NCI-H524 (cell line): Measurements from ENCODE around the gene CERS1.
A peak's percentile ranks its signal among the peaks of the same experiment; 100 is the strongest.

Experiments used
- DNase-seq, 2 experiments: peaks; one replicate each; lab custom pipeline; 2025; lab: John Stamatoyannopoulos, UW

The CERS1 gene

DNA sequence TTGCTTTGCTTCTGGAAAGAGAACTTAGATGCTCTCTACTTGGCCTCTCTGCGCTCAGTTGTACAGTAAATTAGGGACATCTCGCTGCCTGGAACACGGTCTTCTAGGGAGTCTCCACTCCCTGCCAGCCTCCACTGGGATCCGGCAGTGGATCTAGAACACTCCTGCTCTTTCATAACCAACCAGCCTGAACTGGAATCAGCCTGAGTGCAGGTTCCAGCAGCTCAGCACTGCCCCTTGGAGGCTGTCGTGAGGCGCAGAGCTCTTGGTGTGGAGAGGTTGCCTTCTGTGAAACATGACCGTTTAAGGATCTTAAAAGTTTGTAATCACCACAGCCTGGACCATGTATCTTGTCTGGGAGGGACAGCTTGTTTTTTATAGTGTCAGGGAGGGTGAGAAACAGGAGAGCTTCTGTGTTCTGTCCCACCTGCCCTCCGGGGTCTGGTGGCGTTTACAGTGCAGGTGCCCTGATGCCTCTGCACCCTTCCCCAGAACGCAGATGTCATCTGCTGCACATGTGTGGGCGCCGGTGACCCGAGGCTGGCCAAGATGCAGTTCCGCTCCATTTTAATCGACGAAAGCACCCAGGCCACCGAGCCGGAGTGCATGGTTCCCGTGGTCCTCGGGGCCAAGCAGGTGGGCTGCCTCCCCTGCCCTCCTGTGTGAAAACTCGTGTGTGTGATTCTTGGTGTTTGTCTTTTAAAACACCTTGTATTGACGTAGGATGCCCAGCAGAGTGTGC, 39.4 kb downstream of the CERS1 start:
- peak in 1 of 2 experiments; percentile 36 for DNase-seq

DNA sequence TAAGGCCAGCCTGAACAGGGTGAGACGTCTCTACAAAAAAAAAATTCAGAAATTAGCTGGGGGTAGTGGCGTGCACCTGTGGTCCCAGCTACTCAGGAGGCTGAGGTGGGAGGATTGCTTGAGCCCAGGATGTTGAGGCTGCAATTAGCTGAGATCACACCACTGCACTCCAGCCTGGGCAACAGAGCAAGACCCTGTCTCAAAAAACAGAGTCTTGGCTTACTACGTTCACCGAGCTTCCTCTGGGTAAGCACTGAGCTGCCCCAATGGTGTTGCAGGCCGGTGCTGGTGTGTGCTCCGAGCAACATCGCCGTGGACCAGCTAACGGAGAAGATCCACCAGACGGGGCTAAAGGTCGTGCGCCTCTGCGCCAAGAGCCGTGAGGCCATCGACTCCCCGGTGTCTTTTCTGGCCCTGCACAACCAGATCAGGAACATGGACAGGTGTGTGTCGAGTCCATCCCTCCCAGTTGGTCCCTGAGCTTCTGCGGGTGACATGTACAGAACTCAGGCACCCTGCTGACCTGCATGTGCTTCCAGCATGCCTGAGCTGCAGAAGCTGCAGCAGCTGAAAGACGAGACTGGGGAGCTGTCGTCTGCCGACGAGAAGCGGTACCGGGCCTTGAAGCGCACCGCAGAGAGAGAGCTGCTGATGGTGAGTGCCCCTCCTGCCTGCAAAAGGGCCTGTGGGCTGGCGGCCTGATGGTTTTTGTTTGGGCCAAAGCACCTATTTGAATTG, 40.1 kb downstream of the CERS1 start:
- DNase-seq, result no peak

DNA sequence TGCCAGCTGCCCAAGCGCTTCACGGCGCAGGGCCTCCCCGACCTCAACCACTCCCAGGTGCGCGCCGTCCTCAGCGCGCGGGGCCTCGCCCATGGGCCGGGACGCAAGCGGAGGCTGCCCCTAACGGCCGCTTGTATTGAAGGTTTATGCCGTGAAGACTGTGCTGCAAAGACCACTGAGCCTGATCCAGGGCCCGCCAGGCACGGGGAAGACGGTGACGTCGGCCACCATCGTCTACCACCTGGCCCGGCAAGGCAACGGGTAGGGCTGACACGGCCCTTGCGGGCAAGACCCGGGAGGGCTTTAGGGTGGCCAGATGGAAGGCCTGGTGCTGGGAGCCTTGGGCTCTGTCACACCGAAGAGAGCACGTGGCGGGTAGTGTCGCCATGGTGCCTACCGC, 41.0 kb downstream of the CERS1 start:
- no peak for DNase-seq

DNA sequence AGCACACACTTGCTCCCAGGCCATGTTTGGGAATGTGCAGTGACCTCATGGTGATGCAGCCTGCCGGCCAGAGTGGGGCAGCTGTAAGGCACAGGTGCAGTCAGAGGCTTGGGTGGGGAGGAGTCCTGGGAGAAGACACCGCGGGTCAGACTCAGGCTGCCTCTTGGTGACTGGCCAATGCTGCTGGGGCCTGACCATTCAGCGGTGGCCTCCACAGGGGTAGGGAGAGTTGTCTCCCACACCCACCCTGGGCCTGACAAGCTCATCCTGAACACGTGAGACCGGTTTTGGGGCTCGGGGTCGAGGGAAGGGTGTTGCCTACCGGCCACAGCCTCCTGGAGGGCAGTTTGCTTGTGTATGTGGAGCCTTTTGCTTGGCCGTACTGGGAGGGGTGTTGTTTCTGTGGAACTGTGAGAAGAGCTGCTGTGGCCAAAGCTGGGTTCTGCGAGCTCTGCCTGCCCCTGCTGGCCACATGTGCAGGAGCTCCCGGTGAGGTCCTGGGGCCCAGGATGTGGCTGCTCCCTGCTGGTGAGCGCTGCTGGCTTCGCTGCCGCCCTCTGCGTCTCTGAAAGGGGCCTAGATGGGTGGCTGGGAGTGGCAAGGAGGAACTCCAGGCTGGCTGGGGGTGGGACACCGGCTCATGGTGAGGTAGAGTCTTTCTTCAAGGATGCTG, 42.1 kb downstream of the CERS1 start:
- DNase-seq, result no peak

DNA sequence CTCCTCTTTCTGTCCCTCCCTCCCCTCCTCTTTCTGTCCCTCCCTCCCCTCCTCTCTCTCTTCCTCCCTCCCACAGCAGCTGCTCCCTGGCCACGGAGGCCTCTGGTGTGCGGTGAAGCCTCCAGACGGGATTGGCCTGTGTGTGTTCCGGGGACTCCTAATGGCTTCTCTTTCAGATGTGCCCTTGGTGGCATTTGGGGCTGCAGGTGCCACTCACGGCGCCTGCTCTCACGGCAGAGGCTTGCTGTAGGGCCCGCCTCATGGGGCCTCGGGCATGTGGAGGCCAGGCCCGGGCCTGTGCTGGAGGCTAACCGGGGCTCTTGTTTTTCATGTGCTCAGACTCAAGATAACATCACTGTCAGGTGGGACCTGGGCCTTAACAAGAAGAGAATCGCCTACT, 43.3 kb downstream of the CERS1 start:
- DNase-seq, result no peak

DNA sequence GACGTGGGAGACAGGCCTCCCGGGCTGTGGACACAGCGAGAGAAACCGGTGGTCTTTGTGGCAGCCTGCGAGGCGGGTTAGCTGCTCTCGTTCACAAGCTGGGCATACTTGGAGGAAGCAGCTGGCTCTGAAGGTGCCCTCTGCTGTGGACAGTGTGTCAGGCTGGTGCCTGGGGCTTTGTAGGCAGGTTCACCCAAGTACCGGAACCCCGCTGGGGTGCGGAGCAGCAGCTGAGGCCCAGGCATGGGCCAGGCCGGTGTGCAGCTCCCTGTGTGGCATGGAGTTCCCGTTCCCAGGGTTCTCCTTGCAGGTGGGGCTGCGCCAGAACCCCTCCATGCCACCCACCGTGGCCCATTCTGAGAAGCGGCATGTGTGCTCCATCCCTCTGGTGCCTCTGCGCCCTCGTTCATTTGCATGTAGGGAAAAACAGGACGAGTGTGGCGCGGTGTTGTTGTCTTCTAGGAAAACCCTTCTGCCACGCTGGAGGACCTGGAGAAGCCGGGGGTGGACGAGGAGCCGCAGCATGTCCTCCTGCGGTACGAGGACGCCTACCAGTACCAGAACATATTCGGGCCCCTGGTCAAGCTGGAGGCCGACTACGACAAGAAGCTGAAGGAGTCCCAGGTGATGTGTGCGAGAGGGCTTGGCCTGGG, 44.2 kb downstream of the CERS1 start:
- DNase-seq, result no peak

DNA sequence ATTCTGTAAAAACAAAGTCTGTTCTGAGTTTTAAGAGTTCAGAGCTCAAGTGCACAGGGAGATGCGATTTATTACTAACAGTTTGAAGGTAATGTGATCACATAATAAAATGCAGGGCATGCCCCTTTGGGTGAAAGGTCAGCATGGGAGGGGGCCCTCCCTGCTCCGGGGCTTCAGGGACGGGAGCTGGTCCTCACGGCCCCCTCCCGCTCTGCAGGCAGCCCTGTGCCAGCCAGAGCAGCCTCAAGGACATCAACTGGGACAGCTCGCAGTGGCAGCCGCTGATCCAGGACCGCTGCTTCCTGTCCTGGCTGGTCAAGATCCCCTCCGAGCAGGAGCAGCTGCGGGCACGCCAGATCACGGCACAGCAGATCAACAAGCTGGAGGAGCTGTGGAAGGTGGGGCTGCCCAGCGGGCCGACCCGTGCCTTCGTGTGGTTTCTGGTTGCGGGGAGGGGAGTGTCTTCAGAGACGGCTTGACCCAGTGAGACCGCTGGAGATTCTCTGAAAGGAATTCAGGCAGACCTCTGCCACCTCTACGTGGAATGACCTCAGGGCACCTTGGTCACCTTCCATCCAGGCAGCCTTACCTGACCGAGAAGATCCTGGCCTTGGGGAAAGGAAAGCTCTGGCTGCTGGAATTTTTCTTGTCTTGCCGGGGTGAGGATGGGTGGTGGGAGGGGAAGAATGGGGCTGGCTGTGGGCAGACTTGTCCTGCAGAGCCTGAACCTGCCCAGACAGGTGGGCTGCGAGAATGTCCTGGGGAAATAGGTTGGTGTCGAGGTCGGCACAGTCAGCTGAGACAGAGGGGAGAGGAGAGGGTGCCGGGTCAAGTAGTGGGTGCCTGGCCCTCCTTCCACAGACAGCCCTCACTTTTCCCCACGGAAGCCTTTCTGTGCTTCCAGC, 45.2 kb downstream of the CERS1 start:
- DNase-seq, result no peak

DNA sequence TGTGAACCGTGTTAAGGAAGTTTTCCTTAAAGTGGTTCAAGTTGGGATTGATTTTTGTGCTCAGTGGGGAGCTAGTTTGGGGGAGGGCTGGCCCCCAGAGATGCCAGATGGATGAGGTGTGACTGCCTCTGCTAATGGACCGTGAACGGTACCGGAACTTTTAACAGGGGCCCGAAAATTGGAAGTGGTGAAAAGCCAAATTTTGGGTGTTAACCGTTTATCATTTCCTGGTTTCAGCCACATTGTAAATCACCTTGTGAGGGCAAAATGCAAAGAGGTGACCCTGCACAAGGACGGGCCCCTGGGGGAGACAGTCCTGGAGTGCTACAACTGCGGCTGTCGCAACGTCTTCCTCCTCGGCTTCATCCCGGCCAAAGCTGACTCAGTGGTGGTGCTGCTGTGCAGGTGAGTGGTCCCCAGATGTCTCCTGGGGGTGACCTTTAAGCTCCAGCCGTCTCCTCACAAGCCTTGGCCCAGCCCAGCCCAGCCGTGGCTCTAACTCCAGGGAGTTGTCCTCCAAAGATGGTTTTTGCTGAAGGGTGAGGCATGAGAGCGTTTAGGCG, 46.0 kb downstream of the CERS1 start:
- DNase-seq, result no peak

DNA sequence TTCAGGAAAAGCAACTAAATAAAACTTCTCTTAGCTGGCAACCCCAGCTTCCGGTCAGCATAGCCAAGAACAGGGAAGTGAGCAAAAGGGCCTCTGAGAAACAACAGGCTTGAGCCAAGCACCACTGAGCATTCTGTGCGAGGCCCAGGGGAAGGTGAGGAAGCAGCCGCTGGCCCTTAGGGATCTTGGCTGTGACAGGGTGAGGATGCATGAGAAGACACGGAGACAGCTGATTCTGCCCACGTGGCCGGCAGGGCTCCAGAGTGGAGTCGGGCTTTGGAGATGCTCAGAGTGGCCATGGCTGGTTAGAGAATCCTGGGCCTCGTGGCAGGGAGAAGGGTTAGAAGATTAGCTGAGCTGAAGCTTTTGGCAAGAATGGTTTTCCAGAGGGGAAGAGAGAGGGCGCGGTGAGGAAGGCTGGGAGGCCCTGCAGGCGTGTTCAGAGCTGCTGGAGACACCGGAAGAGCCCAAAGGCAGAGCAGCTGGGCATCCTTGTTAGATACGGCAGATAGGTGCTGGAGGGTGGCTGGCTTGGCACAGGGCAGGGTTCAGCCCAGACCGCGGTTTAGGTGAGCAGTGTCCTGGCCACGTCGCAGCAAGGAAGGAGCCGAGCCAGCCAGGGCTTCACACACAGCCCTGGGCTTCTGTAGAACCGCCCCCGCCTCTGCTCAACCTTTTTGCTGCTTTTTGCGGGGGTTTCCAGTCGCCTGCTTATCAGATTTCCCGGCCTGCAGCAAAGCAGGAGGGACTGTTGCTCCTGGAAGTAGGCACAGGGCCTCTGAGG, 46.9 kb downstream of the CERS1 start:
- DNase-seq, result no peak

DNA sequence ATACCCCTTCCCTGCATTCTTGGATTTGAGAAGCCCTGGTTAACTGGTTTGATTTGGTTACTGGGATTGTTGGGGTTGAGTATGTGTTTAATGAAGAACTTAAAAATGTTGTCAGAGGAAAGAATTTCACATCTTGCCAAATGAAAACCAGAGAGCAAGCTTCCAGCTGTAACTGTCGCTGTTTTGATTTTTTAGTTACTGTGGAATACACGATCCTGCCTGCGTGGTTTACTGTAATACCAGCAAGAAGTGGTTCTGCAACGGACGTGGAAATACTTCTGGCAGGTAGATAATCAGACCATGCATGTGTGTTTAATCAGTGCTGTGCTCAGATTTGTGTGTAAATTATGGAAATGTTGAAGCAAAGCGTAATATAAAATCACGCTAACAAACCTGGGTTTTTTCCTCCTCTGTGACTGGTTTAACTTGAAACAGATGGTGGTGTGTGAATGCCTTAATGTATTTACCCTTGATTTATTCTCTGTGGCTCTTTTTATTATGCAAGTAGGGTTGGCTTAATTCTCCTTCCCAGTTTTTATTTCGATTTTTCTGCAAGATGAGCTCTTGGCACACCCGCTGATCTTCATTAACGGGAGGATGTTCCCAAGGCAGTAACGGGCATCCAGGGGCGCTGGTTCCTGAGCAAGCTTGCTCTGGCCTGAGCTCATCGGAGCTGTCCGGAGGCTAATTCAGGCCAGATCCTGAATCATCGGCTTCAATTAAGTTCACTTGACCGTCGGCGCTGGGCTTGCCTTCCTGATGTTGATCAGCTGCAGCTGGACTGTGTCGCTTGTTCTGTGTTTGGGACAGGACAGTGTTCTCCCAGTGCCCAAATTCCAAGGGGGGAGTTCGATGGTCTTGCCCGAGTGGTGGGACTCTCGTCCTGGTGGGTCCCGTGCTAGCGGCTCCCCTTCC, 48.2 kb downstream of the CERS1 start:
- DNase-seq, result no peak

DNA sequence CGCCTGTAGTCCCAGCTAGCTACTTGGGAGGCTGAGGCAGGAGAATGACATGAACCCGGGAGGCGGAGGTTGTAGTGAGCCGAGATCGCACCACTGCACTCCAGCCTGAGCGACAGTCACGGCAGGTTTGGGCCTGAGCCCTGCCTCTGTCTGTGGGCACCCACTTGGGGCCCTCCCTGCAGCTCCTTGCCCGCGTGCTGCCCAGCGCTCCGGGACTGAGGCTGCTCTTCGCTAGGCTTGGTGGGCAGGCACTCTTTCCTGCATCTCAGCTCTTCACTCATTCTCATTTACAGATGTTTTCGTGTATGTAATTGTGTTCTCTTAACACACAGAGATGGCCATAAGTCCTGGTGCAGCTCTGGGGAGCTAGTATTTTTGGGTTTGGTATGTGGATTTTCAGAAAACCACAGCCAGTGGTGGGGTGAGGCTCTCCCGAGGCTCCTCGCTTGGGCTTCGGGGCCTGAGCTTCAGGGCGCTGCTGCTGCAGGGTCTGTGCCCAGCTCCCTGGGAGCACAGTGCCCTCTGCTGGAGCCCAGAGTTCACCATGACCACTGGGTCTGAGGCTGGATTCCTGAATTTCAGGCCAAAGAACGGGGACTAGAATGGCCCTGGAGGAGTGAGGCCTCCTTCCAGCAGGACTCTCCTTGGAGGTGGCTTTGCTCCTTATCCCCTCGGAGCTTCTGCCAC, 49.0 kb downstream of the CERS1 start:
- peak; percentile 24 to 77 for DNase-seq

DNA sequence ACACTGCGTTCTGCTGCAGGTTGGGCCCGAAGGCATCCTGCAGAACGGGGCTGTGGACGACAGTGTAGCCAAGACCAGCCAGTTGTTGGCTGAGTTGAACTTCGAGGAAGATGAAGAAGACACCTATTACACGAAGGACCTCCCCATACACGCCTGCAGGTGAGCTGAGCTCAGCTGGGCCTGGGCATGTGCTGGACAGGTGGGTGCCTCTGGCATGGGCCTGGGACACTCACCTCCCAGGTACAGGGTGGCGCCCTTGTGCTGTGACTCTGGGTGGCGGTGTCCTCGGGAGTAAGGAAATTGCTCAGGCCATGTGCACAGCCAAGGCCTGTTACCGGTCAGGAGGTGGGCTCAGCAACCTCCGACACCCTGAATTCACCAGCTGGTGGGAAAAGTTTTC, 50.0 kb downstream of the CERS1 start:
- no peak for DNase-seq

DNA sequence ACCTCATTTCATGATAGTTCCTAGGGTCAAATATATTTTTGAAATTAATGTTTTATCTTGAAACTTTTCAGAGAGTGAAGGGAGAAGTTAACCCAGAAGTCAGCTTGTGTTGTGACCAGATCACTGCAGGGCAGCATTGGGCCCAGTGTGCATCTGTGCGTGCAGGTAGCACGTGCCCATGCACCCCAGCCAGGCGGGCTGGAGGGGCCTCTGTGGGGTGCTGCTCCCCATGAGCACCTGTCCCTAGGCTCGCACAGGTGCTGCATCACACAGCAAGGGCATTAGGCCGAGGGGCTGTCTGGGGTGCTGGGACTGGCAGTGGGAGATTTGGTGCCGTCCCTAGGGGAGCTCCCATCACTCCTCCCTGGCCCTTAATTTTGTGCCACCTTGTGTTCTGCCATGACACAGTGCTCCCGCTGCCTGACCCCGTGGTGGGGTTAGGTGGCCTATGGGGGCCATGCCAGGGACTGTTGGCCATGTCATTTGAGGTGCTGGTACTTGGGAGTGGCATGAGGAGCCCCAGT, 51.1 kb downstream of the CERS1 start:
- no peak for DNase-seq

DNA sequence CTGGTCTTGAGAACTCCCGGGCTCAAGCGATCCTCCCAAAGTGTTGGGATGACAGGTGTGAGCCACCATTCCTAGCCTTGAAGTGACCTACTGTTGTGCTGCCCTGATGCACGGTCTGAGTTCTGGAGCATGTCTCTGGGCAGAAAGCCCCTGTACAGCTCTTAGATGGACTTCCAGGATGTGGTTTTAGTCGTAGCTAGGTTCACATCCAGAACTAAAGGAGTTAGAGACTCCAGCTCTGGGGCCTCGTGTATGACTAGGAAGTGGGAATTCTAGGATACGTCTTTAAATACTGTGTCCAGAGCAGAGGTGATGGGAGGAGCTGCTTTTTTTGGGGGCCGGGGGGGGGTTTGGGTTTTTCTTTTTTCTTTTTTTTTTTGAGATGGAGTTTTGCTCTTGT, 52.0 kb downstream of the CERS1 start:
- no peak for DNase-seq

DNA sequence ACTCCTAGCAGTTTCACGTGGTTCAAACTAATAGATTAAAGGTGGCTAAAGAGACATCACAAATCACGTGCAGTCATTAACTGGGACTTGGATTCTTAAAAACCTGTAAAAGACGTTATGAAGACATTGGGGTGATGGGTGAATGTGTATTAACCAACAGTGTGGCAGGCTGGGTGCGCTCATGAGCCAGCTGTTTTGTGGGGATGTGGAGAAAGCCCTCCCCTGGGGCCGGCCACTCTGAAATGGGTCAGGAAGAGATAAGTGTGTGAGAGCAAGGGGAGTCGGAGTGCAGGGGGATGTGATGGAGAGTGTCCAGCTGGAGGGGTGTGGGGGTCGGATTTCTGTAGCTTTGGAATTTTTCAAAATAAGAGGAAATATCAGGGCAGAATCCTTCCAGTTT, 53.8 kb downstream of the CERS1 start:
- DNase-seq, result no peak

DNA sequence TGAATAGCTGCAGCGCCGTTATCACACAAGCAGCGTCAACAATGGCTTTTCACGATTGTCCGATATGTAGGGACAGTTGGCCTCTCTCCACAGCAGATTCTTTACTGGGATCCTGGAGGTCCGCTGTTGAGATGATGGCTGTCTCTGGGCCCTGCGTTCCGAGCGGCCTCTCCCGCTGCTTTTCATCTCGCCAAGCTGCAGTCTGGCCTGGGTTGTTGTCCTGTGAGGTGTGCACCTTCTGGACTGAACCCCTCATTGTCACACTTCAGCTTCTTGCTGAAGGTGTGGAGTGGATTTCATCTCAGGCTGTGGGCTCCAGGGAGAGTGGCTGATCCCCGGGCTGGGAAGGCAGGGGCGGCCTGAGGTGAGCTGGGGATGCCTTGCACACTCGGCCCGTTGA, 54.6 kb downstream of the CERS1 start:
- DNase-seq, result no peak

DNA sequence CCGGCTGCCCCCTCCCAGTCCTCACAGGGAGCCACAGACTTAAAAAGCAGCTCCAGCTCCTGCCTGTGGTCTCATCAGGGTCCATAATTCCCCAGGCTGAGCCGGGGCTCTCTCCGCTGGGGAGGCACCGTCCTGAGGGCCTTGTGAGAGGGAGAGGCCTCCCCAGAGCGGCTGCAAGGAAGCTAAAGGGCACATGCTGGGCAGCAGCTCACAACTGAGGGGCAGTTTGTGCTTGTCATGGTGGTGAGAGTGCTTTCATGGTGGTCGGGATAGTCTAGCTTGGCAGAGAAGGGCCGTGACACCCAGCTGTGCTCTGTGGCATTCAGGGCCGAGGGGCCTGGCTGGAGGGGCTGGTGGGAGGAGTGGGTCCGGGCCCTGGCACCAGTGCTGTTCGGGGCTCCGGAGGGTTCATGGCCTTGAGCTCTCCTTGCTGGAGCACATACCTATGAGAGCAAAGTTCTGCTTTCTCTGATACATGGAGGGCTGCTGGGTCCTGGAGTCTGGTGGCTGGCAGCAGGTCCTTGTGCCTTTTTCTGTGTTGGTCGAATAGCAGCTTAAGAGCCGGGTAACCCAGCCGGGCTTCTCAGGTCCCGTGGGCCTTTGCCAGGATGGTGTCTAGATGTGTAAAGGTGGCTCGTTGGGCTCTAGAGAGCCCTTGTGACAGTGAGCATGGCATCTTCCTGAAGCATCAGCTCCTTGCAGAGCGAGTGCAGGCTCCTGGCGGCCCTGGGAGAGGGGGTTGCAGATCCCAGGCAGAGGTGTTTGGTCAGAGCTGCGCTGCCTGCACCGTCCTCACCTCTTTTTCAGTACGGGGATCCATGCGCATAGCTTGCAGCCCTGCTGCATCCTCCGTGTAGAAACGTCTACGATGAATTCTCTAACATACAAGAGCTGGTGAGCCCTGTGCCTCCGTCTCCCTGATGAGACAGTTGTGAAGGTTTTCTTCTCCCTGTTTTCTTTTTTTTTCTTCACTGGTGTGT, 55.4 kb downstream of the CERS1 start:
- no peak for DNase-seq
